Endothelial cell of umbilical vein (primary cell): Measurements from ENCODE around the gene DTWD2. TPM values are rescaled to one million over a fixed set of nuclear protein-coding genes. Genes with fewer than 3 reads are reported as not detected.

ENCODE experiments used
- BruUV-seq: library from RNA; stranded (reverse); fragments of 400-500 nt; replicated peaks from 2 replicates; lab custom pipeline; 2021; lab: Mats Ljungman, UMichigan
- CTCF ChIA-PET: fragments of 300-600, 350-600 bp; sonication (Branson Sonifier 250); formaldehyde crosslinking; loops from one replicate; lab custom pipeline; 2021; ENCODE audit warnings: antibody characterized with exemption, inconsistent platforms; lab: Charles Lee
- POLR2A ChIA-PET: fragments of 300-600, 350-600 bp; sonication (Branson Sonifier 250); formaldehyde crosslinking; loops from one replicate; lab custom pipeline; 2021; ENCODE audit warnings: antibody characterized with exemption, inconsistent platforms; lab: Charles Lee
- DNase-seq: peaks from one replicate; pipeline ENCODE4 v3.0.0-alpha.2; 2011; ENCODE audit warnings: low read depth, low spot score
- FAIRE-seq: peaks from 2 replicates; lab custom pipeline; 2011; peaks lifted over from hg19 to GRCh38; lab: Jason Lieb, UNC
- H2AFZ ChIP-seq: 2 replicates; pipeline ENCODE4 v1.6.0; 2012; ENCODE audit warnings: low read depth, low read length, control low read depth, inconsistent platforms
- H3K27ac ChIP-seq: 2 replicates; pipeline ENCODE4 v1.5.1; 2011; ENCODE audit warnings: low read depth, mild to moderate bottlenecking, control low read depth, low read length, moderate library complexity; ENCODE audit not compliant: insufficient read depth
- H3K27me3 ChIP-seq, 2 experiments: 2 replicates each; pipeline versions ENCODE4 v1.6.0 to v1.6.1; 2011; ENCODE audit warnings: low read length in 2 of 2, mixed read lengths in 1 of 2; ENCODE audit not compliant: control insufficient read depth in 2 of 2, insufficient read depth in 2 of 2
- H3K36me3 ChIP-seq, 2 experiments: 2 replicates in 1 of 2; 3 replicates in 1 of 2; pipeline ENCODE4 v1.5.1; 2011; ENCODE audit warnings: low read length in 2 of 2, mild to moderate bottlenecking in 1 of 2, moderate library complexity in 1 of 2; ENCODE audit not compliant: control insufficient read depth in 2 of 2, insufficient read depth in 2 of 2; ENCODE audit errors: extremely low read depth in 1 of 2
- H3K4me1 ChIP-seq: 3 replicates; pipeline ENCODE4 v1.5.1; 2011; ENCODE audit warnings: mild to moderate bottlenecking, low read length; ENCODE audit not compliant: control insufficient read depth, insufficient read depth; ENCODE audit errors: extremely low read depth
- H3K4me2 ChIP-seq: 2 replicates; pipeline ENCODE4 v1.6.1; 2011; ENCODE audit warnings: low read length, control low read depth, mixed read lengths; ENCODE audit not compliant: insufficient read depth
- H3K4me3 ChIP-seq, 3 experiments: fragments of 200-600 bp in 1 of 3; sonication (generic), shearing (Covaris generic) in 1 of 3; replicated peaks in 1 of 3; 2 replicates each; pipeline ENCODE4 v1.5.1; 2011 to 2016; ENCODE audit warnings: control low read depth in 3 of 3, low read length in 3 of 3, mild to moderate bottlenecking in 2 of 3, inconsistent platforms in 1 of 3, low read depth in 1 of 3, moderate library complexity in 1 of 3; ENCODE audit not compliant: insufficient read depth in 1 of 3
- H3K79me2 ChIP-seq: 2 replicates; pipeline ENCODE4 v1.6.0; 2012; ENCODE audit warnings: low read length, inconsistent platforms; ENCODE audit not compliant: control insufficient read depth, insufficient read depth
- H3K9ac ChIP-seq: replicated peaks from 2 replicates; pipeline ENCODE3; 2011; ENCODE audit warnings: low read length, control low read depth; ENCODE audit not compliant: insufficient read depth; ENCODE audit errors: extremely low read depth
- H3K9me1 ChIP-seq: replicated peaks from 3 replicates; pipeline ENCODE4 v1.6.0; 2011; ENCODE audit warnings: mild to moderate bottlenecking, low read length; ENCODE audit not compliant: control insufficient read depth, insufficient read depth; ENCODE audit errors: extremely low read depth
- H3K9me3 ChIP-seq: replicated peaks from 2 replicates; pipeline ENCODE4 v1.5.1; 2012; ENCODE audit warnings: low read length, inconsistent platforms; ENCODE audit not compliant: control insufficient read depth, insufficient read depth
- H4K20me1 ChIP-seq: replicated peaks from 2 replicates; pipeline ENCODE3; 2011; ENCODE audit warnings: mild to moderate bottlenecking, low read length; ENCODE audit not compliant: control insufficient read depth, insufficient read depth; ENCODE audit errors: extremely low read depth
- CTCF ChIP-seq, 2 donors: IDR thresholded peaks; 1 replicate in 1 of 2; 2 replicates in 1 of 2; pipeline ENCODE4 v1.5.1; 2011; ENCODE audit warnings: low read length in 2 of 2, mild to moderate bottlenecking in 2 of 2, moderate library complexity in 2 of 2, control low read depth in 1 of 2, inconsistent platforms in 1 of 2, low read depth in 1 of 2; ENCODE audit not compliant: insufficient read depth in 1 of 2; ENCODE audit errors: extremely low read depth in 1 of 2
- FOS ChIP-seq: IDR thresholded peaks from 2 replicates; pipeline ENCODE4 v1.6.1; 2011; ENCODE audit warnings: mild to moderate bottlenecking, low read length, moderate library complexity, borderline replicate concordance; ENCODE audit not compliant: insufficient read depth
- JUN ChIP-seq: IDR thresholded peaks from 2 replicates; pipeline ENCODE4 v1.6.1; 2011; ENCODE audit warnings: borderline replicate concordance, low read depth; ENCODE audit not compliant: insufficient read length, insufficient read depth
- MAX ChIP-seq: IDR thresholded peaks from 2 replicates; pipeline ENCODE4 v1.6.1; 2011; ENCODE audit not compliant: insufficient read depth, insufficient read length
- POLR2AphosphoS5 ChIP-seq: IDR thresholded peaks from 2 replicates; pipeline ENCODE4 v1.6.1; 2012; ENCODE audit warnings: low read depth, mild to moderate bottlenecking, control low read depth, low read length, moderate library complexity; ENCODE audit not compliant: insufficient read depth
- dilution Hi-C: fragments of 300-500 bp; cut with MboI; formaldehyde crosslinking; loops from one replicate; pipeline ENCODE4 v1.15.0; 2019; ENCODE audit warnings: low sequenced_read_pairs; ENCODE audit not compliant: extremely low pct_ligation_motif_present
- intact Hi-C: fragments of 100-400 bp; cut with micrococcal nuclease; formaldehyde crosslinking; loops from one replicate; pipeline ENCODE4 v1.10.0; 2022
- polyA plus RNA-seq, 4 experiments: library from polyadenylated mRNA; depleted of rRNA in 3 of 4; stranded (reverse) in 3 of 4; unstranded in 1 of 4; fragments of >200 nt; gene quantifications; 2 replicates each; pipeline versions ENCODE4 v1.2.1 to v1.2.3, GENCODE V29; 2011 to 2012; ENCODE audit warnings: missing spikeins in 1 of 4
- total RNA-seq: library from RNA; stranded (reverse); gene quantifications from 2 replicates; pipeline ENCODE4 v1.2.3, GENCODE V29; 2021

The DTWD2 gene
- total and polyA plus RNA-seq, 2 donors (not counting 3 experiments of a cell fraction or from before 2014, with no cell fraction given) = 0.99 to 1.1 TPM

- CTCF ChIA-PET = interaction anchor here (3.2 kb wide), 1 partner anchor 396 kb away, joined by 12 read pairs; no protein-coding TSS in a partner anchor
Observed at GRCh38 chr5:119016125-119016774, 27.9 kb upstream of the DTWD2 start.

More at GRCh38 chr5:119016125-119016774, 27.9 kb upstream of the DTWD2 start:
- H4K20me1 ChIP-seq = no peaks in the 10 kb centered on the region
- intact Hi-C loops = no loop called here
- no peaks in the 10 kb centered on the region for H3K9me1 ChIP-seq
- FAIRE-seq (no peak), DNase-seq (no peak)
- H3K4me1 ChIP-seq = no peaks in the 10 kb centered on the region
- BruUV-seq = no TSS peak
- POLR2A ChIA-PET = no interaction called here
- H2AFZ ChIP-seq = no peak overlapping the region
- no peaks in the 10 kb centered on the region for H3K9me3 ChIP-seq
- no peak overlapping the region for H3K4me3 ChIP-seq
- dilution Hi-C loops = no loop called here
- H3K4me2 ChIP-seq = no peak overlapping the region
- H3K9ac ChIP-seq = no peak overlapping the region
- H3K27ac ChIP-seq = no peak overlapping the region
- H3K27me3 ChIP-seq = no peaks in the 10 kb centered on the region
- no peaks in the 10 kb centered on the region for H3K79me2 ChIP-seq
- TF ChIP-seq JUN = no peak
- TF ChIP-seq POLR2AphosphoS5 = no peak
- no peak for TF ChIP-seq MAX
- no peak for TF ChIP-seq CTCF (IDR thresholded peaks at IDR 0.05; ENCODE audit: extremely low read depth in 1 of 2, insufficient read depth in 1 of 2, low read depth in 1 of 2, low read length in 2 of 2)
- TF ChIP-seq FOS = no peak
- H3K36me3 ChIP-seq = no peaks in the 10 kb centered on the region
